Measurements from ENCODE around the gene PRKCZ. TPM values are rescaled to one million over a fixed set of nuclear protein-coding genes. Genes with fewer than 3 reads are reported as not detected.

The PRKCZ gene
- total RNA-seq, 2 donors from 2014 or later, result 12.3 to 16.8 TPM

GRCh38 chr1:2082064-2082463 lies 31.9 kb downstream of the PRKCZ start:
- Mint-ChIP-seq H3K9me3 (peaks cover 10 to 13% of the 10 kb centered on the region in 2 donors), H3K27me3 (ENCODE audit: low read depth) (no peaks in the 10 kb centered on the region), H3K4me3 (no peak overlapping the region), H3K27ac (no peak overlapping the region), H3K36me3 (ENCODE audit: insufficient read depth in 2 of 2) (peaks cover 12 to 27% of the 10 kb centered on the region in 2 donors), H3K4me1 (ENCODE audit: low read depth) (no peaks in the 10 kb centered on the region)
- DNase-seq, result no peak
- no peak for ATAC-seq (replicated peaks in 1 of 2)

GRCh38 chr1:2083666-2084065 lies 33.5 kb downstream of the PRKCZ start:
- DNase-seq, result no peak
- peaks cover under 1 to 12% of the 10 kb centered on the region in 2 donors for H3K36me3 Mint-ChIP-seq (ENCODE audit: insufficient read depth in 2 of 2)
- no peaks in the 10 kb centered on the region for H3K27me3 Mint-ChIP-seq (ENCODE audit: low read depth)
- no peaks in the 10 kb centered on the region for H3K4me1 Mint-ChIP-seq (ENCODE audit: low read depth)
- no peak for ATAC-seq (replicated peaks in 1 of 2)
- no peak overlapping the region for H3K4me3 Mint-ChIP-seq
- H3K9me3 Mint-ChIP-seq, result peaks cover 0 to under 1% of the 10 kb centered on the region in 2 donors
- no peak overlapping the region for H3K27ac Mint-ChIP-seq

- no peaks in the 10 kb centered on the region for H3K27me3 Mint-ChIP-seq (ENCODE audit: low read depth)
- no peak for ATAC-seq (replicated peaks in 1 of 2)
- H3K27ac Mint-ChIP-seq, result no peak overlapping the region
- no peaks in the 10 kb centered on the region for H3K4me1 Mint-ChIP-seq (ENCODE audit: low read depth)
- no peaks in the 10 kb centered on the region for H3K9me3 Mint-ChIP-seq
- no peak for DNase-seq
- peaks cover 0 to 8% of the 10 kb centered on the region in 2 donors for H3K36me3 Mint-ChIP-seq (ENCODE audit: insufficient read depth in 2 of 2)
- H3K4me3 Mint-ChIP-seq, result no peak overlapping the region
These were observed 34.1 kb downstream of the PRKCZ start for GRCh38 chr1:2084306-2084705.

DNA sequence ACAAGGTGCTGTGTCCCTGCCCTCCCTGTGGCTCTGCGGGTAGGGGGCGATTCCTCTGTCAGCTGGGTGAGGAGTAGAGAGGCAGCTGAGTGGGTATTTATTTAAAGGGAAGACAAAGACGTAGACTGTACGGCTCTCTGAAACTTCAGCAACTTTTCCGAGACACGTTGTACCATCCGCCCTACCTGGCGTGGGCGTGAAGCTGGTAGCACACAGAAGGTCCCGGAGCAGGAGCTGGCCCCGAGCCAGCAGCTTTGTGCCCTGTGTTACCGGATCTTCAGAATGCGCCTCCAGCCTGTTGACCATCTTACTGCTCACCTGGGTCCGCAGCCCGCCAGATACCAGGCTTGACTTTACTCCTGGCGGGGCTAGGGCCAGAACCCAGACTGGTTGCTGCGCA lies 34.9 kb downstream of the PRKCZ start:
- Mint-ChIP-seq H3K4me3 (no peak overlapping the region), H3K4me1 (ENCODE audit: low read depth) (no peaks in the 10 kb centered on the region), H3K9me3 (no peaks in the 10 kb centered on the region), H3K27ac (no peak overlapping the region), H3K36me3 (ENCODE audit: insufficient read depth in 2 of 2) (peaks cover 0 to under 1% of the 10 kb centered on the region in 2 donors), H3K27me3 (ENCODE audit: low read depth) (no peaks in the 10 kb centered on the region)
- ATAC-seq (replicated peaks in 1 of 2) (no peak), DNase-seq (no peak)

DNA sequence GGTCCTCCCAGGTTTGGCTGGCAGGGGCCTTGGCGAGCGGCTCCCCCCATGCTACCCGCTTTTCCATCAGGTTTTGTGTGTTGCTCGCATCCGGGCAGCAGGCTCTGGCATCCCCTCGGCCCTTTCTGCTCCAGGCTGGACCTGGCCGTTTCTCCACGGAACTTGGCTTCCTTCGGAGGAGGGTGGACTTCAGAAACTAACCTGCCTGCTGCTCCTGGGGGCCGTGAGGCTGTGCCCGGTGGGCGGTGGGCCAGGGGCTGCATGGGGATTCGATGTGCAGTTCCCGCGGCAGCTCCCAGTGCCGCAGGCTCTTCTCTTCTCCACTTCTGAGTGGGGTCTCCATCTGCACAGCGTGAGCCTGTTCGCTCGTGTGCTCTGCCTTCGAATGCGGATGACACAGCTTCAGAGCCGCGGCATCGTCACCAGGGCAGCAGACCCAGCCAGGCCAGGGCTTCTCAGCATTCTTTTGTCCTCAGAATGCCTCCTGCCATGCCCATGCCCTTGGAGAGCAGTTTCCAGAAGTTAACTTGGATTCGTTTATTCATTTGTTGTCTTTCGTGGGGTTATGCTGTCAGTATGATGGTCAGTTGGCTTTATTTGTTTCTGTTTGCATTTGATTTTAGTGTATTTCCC lies 36.4 kb downstream of the PRKCZ start:
- ATAC-seq (replicated peaks in 1 of 2) (no peak), DNase-seq (no peak)
- H3K4me3 Mint-ChIP-seq, result no peak overlapping the region

DNA sequence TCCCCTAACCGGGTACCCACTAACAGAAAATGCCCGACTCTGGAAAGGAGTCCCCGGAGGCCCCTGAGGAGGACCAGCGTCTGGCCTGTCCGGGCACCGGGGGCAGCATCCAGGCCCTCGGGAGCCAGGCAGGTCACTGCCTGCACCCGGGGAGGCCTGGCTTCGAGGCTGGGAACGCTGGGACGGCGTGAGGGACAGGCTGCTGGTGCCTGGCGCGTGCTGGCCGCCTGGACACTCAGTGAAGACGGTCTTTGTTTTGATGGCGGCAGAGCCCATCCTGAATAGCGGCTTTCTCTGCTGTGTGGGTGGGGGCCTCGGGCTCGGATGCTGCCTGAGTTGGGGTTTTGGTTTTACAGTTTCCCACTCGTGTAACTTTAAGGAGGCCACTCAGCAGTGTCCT lies 37.6 kb downstream of the PRKCZ start:
- Mint-ChIP-seq H3K36me3 (ENCODE audit: insufficient read depth in 2 of 2) (no peaks in the 10 kb centered on the region), H3K4me3 (no peak overlapping the region), H3K27me3 (ENCODE audit: low read depth) (no peaks in the 10 kb centered on the region), H3K4me1 (ENCODE audit: low read depth) (peaks cover 4% of the 10 kb centered on the region), H3K9me3 (no peaks in the 10 kb centered on the region), H3K27ac (no peak overlapping the region)
- ATAC-seq (replicated peaks in 1 of 2) (no peak), DNase-seq (no peak)

More for the DNA sequence above, 36.4 kb downstream of the PRKCZ start:
- H3K27ac Mint-ChIP-seq, result no peak overlapping the region
- H3K4me1 Mint-ChIP-seq (ENCODE audit: low read depth), result peaks cover 3% of the 10 kb centered on the region
- no peaks in the 10 kb centered on the region for H3K36me3 Mint-ChIP-seq (ENCODE audit: insufficient read depth in 2 of 2)
- no peaks in the 10 kb centered on the region for H3K9me3 Mint-ChIP-seq
- H3K27me3 Mint-ChIP-seq (ENCODE audit: low read depth), result no peaks in the 10 kb centered on the region

GRCh38 chr1:2088458-2088857 lies 38.2 kb downstream of the PRKCZ start:
- H3K9me3 Mint-ChIP-seq, result no peaks in the 10 kb centered on the region
- H3K4me1 Mint-ChIP-seq (ENCODE audit: low read depth), result peaks cover 4% of the 10 kb centered on the region
- H3K4me3 Mint-ChIP-seq, result no peak overlapping the region
- ATAC-seq (replicated peaks in 1 of 2), result no peak
- H3K27ac Mint-ChIP-seq, result no peak overlapping the region
- H3K36me3 Mint-ChIP-seq (ENCODE audit: insufficient read depth in 2 of 2), result no peaks in the 10 kb centered on the region
- H3K27me3 Mint-ChIP-seq (ENCODE audit: low read depth), result no peaks in the 10 kb centered on the region
- DNase-seq, result no peak

DNA sequence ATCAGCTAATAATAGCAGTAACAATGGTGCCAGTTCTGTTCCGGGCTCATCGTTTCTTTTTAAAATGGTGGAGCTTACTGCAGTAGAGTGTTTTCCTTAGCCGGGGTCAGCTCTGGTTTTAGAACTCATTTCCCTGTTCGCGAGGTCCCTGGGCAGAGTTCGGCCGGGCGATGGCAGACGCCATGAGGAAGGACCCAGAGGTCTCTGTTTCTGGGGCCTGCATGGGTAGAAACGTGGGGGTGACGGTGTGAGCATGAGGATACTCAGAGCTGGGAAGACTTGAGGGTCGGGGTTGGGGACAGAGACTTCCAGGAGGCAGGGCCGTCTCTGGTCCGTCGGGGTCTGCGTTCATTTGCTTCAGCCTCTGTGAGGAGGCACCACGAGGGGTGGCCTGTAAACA lies 38.8 kb downstream of the PRKCZ start:
- Mint-ChIP-seq H3K4me1 (ENCODE audit: low read depth) (peaks cover 4% of the 10 kb centered on the region), H3K27me3 (ENCODE audit: low read depth) (no peaks in the 10 kb centered on the region), H3K4me3 (no peak overlapping the region), H3K9me3 (no peaks in the 10 kb centered on the region), H3K36me3 (ENCODE audit: insufficient read depth in 2 of 2) (no peaks in the 10 kb centered on the region), H3K27ac (no peak overlapping the region)
- ATAC-seq (replicated peaks in 1 of 2) (no peak), DNase-seq (no peak)

DNA sequence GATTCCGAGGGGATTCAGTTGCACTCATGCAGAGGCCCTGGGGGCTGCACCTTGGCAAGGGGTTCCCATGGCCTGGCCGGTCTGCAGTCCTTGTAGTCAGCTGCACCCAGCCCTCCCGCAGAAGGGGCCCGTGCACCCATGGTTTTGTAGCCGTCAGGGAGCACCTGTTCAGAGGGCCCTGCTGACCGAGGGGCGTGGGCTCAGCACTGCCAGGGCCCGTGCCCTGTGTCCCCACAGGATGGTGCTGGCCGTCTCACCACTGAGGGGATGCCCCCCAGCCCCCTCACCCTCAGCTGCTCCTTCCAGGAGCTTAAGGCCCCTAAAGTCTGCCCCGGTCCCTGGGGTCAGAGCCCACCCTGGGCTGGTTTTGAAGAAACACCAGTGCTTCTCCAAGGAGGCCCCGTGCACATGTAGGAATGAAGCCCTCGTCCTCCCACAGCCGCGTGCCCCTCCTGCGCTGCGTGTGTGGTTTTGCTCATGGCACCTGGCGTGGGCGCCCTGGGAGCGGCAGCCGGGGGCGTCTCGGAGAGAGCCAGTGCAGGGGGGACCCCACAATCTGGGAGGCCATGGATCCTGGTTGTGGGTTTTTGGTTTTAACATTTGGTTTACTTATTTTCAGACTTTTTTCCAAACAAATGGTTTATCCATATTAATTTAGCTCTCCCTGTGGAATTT lies 40.1 kb downstream of the PRKCZ start:
- Mint-ChIP-seq H3K36me3 (ENCODE audit: insufficient read depth in 2 of 2) (no peaks in the 10 kb centered on the region), H3K27me3 (ENCODE audit: low read depth) (no peaks in the 10 kb centered on the region), H3K4me1 (ENCODE audit: low read depth) (peaks cover 4% of the 10 kb centered on the region), H3K4me3 (no peak overlapping the region), H3K27ac (no peak overlapping the region), H3K9me3 (no peaks in the 10 kb centered on the region)
- DNase-seq (no peak), ATAC-seq (replicated peaks in 1 of 2) (no peak)

DNA sequence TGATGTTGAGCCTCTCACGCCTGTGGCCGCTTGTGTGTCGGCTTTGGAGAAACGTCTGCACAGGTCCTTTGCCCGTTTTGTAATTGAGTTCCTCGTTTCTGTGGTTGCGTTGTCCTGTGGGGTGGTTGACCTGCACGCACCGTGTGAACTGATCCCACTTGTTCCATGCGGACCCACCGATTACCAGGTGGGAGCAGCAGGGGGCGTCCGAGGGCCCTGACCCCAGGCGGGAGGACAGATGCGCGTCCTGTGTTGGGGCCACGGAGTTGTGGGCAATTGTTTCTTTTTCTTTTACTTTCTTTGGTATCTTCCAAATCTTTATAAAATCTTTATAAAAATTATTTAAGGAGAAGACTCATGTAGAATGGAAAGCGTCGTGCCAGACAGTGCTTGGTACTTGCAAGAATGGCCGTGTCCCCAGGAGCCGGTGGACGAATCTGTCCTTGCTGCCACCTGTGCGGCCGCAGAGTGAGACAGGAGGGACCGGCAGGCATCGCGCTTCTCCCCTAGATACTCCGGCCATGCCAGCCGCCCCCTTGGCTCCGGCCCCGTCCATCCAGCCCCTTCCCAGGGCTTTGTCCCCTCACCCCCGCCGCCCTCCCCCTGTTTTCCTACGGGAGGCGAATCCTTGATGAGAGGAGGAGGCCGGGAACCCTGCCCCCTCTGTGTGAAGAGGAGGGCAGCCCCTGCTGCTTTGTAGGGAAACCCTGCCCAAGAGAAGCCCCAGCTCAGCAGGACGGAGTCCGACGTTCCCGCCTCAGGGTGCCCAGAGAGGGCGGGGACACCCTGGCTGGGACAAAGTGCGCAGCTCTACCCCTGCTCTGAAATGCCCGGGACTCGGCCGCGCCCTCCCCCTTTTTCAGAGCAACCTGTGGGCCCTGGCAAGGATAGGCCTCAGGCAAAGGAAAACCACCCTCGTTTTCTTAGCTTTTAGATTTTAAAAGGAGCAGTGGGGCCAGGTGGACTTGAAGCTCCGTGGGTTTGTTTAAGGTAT lies 41.7 kb downstream of the PRKCZ start:
- peak; percentile 40 to 50 for ATAC-seq (replicated peaks in 1 of 2)
- Mint-ChIP-seq H3K4me1 (ENCODE audit: low read depth) (peaks cover 4% of the 10 kb centered on the region), H3K27me3 (ENCODE audit: low read depth) (no peaks in the 10 kb centered on the region), H3K36me3 (ENCODE audit: insufficient read depth in 2 of 2) (no peaks in the 10 kb centered on the region), H3K4me3 (no peak overlapping the region), H3K9me3 (no peaks in the 10 kb centered on the region), H3K27ac (no peak overlapping the region)
- peak; percentile 51 to 68 for DNase-seq

GRCh38 chr1:2093055-2093454 lies 42.8 kb downstream of the PRKCZ start:
- ATAC-seq (replicated peaks in 1 of 2), result no peak
- no peak for DNase-seq
- peaks cover 3 to 5% of the 10 kb centered on the region in 2 donors for H3K9me3 Mint-ChIP-seq
- H3K4me3 Mint-ChIP-seq, result no peak overlapping the region
- H3K27me3 Mint-ChIP-seq (ENCODE audit: low read depth), result no peaks in the 10 kb centered on the region
- H3K27ac Mint-ChIP-seq, result no peak overlapping the region
- H3K4me1 Mint-ChIP-seq (ENCODE audit: low read depth), result peaks cover 4% of the 10 kb centered on the region
- H3K36me3 Mint-ChIP-seq (ENCODE audit: insufficient read depth in 2 of 2), result peaks cover 3 to 4% of the 10 kb centered on the region in 2 donors

DNA sequence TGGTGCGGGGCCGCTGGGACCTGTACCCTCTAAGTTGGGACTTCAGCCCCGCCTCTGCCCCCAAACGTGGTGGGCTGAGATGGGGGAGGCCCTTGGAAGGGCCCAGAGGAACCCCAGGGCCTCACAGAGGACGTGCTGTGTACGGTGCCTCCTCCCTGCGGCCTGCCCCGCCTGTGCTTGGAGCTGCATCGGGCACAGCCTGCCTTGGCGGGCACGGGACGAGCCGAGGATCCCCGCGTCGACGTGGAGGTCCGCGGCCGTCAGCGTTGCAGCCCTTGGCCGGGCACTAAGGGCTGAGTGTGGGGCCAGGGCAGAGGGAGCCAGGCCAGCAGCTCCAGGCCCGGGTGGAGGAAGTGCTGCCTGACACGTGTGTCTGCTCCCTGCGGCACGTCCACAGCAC lies 43.4 kb downstream of the PRKCZ start:
- Mint-ChIP-seq H3K4me1 (ENCODE audit: low read depth) (peaks cover 4% of the 10 kb centered on the region), H3K27ac (no peak overlapping the region), H3K36me3 (ENCODE audit: insufficient read depth in 2 of 2) (peaks cover 3 to 6% of the 10 kb centered on the region in 2 donors), H3K9me3 (peaks cover 3 to 5% of the 10 kb centered on the region in 2 donors), H3K27me3 (ENCODE audit: low read depth) (no peaks in the 10 kb centered on the region), H3K4me3 (no peak overlapping the region)
- ATAC-seq (replicated peaks in 1 of 2), result no peak
- no peak for DNase-seq
